Chondrocyte (in vitro differentiated cells): ENCODE data around the gene LBH. TPM values are rescaled to one million over a fixed set of nuclear protein-coding genes. Genes with fewer than 3 reads are reported as not detected.

Source experiments
- DNase-seq: peaks from one replicate; pipeline ENCODE4 v3.0.0; 2021; ENCODE audit warnings: mixed read lengths, low spot score
- H3K27ac Mint-ChIP-seq: one replicate; pipeline ENCODE4 v1.8.0; 2021; ENCODE audit warnings: mild to moderate bottlenecking, moderate library complexity, mixed read lengths; ENCODE audit not compliant: unreplicated experiment
- H3K27me3 Mint-ChIP-seq: 2 replicates; pipeline ENCODE4 v1.8.0; 2021; ENCODE audit warnings: low read depth, mixed read lengths
- H3K36me3 Mint-ChIP-seq: 2 replicates; pipeline ENCODE4 v1.8.0; 2021; ENCODE audit warnings: low read depth, mixed read lengths
- H3K4me1 Mint-ChIP-seq: 2 replicates; pipeline ENCODE4 v1.8.0; 2021; ENCODE audit warnings: low read depth, mild to moderate bottlenecking, mixed read lengths
- H3K4me3 Mint-ChIP-seq: one replicate; pipeline ENCODE4 v1.8.0; 2021; ENCODE audit warnings: mild to moderate bottlenecking, moderate library complexity, mixed read lengths; ENCODE audit not compliant: unreplicated experiment
- H3K9me3 Mint-ChIP-seq: 2 replicates; pipeline ENCODE4 v1.8.0; 2021; ENCODE audit warnings: low read depth, mixed read lengths
- total RNA-seq: library from RNA; stranded (reverse); gene quantifications from 3 replicates; pipeline ENCODE4 v1.2.1, GENCODE V29; 2021
- TF ChIP-seq, protein P1 (sequence below): fragments of 200-600 bp; sonication (generic); IDR thresholded peaks from 2 replicates; pipeline ENCODE4 v1.5.0; 2021; ENCODE audit warnings: antibody characterized with exemption, mild to moderate bottlenecking, moderate library complexity

The LBH gene
- total RNA-seq, 1 donor from 2014 or later, result 88.8 TPM

DNA sequence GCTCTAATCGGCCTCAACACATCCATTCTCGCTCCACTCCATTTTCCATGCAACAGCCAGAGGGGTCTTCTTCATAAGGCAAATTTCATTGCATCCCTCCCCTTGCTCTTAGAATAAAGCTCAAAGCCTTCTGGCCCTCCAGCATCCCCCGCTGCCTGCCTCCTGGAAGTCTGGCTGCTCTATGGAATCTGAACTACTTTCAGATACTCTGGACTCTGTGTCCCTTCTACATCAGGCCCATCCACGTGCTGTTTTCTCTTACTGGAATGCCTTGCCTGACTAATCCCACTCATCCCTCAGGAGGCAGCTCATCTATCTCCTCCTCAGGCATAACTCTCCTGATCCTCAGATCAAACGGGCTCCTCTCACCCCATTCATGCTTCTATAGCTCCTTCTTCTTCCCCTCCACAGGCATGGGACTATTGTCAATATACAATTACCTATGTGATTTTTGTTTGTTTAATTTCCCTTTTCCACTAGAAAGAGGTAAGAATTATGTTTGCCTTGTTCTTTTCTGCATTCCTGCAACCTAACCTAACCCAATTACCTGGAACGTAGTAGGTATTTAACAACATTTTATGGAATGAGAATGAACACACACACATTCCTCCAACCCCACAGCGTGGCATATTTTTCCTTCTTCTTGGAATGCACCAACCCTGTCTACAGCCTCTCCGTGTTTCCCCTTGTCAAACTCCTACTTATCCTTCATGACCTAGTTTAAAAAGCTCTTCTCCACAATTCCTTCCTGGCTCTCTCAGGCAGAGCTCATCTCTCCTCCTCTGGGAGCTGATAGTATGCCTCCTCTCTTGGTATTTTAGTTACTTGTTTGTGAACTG lies 49.5 kb downstream of the LBH start:
- peaks cover 3% of the 10 kb centered on the region for H3K9me3 Mint-ChIP-seq
- H3K4me3 Mint-ChIP-seq, result no peak overlapping the region
- DNase-seq, result no peak
- no peaks in the 10 kb centered on the region for H3K36me3 Mint-ChIP-seq
- H3K27ac Mint-ChIP-seq, result peak overlapping the region; percentile 58
- no peaks in the 10 kb centered on the region for H3K27me3 Mint-ChIP-seq
- TF ChIP-seq, protein P1, sequence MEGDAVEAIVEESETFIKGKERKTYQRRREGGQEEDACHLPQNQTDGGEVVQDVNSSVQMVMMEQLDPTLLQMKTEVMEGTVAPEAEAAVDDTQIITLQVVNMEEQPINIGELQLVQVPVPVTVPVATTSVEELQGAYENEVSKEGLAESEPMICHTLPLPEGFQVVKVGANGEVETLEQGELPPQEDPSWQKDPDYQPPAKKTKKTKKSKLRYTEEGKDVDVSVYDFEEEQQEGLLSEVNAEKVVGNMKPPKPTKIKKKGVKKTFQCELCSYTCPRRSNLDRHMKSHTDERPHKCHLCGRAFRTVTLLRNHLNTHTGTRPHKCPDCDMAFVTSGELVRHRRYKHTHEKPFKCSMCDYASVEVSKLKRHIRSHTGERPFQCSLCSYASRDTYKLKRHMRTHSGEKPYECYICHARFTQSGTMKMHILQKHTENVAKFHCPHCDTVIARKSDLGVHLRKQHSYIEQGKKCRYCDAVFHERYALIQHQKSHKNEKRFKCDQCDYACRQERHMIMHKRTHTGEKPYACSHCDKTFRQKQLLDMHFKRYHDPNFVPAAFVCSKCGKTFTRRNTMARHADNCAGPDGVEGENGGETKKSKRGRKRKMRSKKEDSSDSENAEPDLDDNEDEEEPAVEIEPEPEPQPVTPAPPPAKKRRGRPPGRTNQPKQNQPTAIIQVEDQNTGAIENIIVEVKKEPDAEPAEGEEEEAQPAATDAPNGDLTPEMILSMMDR, result no peak
- H3K4me1 Mint-ChIP-seq, result peaks cover 41% of the 10 kb centered on the region

DNA sequence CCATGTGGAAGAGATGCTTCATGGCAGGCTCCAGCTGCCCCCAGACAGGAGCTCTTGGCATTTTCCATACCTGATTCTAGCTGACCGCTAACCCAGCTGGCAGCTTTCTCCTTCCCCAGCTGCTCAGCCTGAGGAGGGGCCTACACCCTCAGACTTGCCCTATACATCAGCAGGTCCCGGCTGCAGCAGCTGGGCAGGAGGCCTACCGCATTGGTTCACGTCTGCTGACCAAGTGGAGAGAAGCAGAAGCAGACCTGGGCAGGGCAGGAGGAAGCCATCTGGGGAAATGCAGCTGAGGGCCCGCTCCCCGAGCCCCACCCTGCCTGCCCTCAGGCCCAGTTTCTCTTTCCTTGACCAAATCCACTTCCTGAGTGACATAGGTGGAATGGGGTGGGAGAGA lies 50.7 kb downstream of the LBH start:
- H3K36me3 Mint-ChIP-seq, result no peaks in the 10 kb centered on the region
- no peak for DNase-seq

GRCh38 chr2:30282721-30283120 lies 51.4 kb downstream of the LBH start:
- H3K4me3 Mint-ChIP-seq, result no peak overlapping the region
- no peaks in the 10 kb centered on the region for H3K27me3 Mint-ChIP-seq
- no peak overlapping the region for H3K27ac Mint-ChIP-seq
- TF ChIP-seq, protein P1, result no peak
- no peak for DNase-seq
- peaks cover 3% of the 10 kb centered on the region for H3K9me3 Mint-ChIP-seq
- H3K4me1 Mint-ChIP-seq, result peaks cover 28% of the 10 kb centered on the region
- H3K36me3 Mint-ChIP-seq, result no peaks in the 10 kb centered on the region

More for the DNA sequence above, 50.7 kb downstream of the LBH start:
- no peak overlapping the region for H3K27ac Mint-ChIP-seq
- H3K4me1 Mint-ChIP-seq, result peaks cover 33% of the 10 kb centered on the region
- H3K4me3 Mint-ChIP-seq, result no peak overlapping the region
- H3K9me3 Mint-ChIP-seq, result peaks cover 3% of the 10 kb centered on the region
- H3K27me3 Mint-ChIP-seq, result no peaks in the 10 kb centered on the region
- TF ChIP-seq, protein P1, result no peak

DNA sequence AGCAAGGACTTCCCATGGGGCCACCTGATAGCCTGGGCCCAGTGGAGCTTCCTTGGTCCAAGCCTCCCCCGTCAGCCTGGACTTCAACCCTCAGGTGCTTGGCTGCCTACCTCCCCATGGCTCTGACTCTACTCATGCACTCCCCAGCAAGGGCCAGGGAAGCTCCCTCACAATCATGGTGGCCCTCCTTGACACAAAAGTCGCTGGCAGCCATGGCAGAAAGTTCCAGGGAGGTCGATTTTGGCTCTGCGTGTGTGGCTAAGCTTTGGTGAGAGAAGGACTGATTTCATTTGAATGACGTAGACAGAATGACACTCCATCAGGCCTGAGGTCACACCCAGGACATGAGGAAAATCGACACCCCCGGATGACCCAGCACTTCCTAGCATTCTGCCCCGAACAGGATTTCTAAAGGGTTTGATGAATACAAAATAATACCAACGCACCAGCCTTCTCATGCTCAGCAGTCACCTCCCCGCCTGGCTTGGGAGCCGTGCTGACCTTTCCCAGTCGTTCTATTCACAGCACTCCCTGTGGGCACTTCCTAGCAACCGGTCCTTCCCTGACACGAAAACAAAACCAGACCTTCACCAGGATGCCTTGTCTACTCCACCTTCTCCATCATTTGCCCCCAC lies 52.7 kb downstream of the LBH start:
- no peaks in the 10 kb centered on the region for H3K36me3 Mint-ChIP-seq
- H3K27me3 Mint-ChIP-seq, result no peaks in the 10 kb centered on the region
- no peak for DNase-seq
- H3K9me3 Mint-ChIP-seq, result no peaks in the 10 kb centered on the region
- no peak overlapping the region for H3K27ac Mint-ChIP-seq
- H3K4me3 Mint-ChIP-seq, result no peak overlapping the region
- TF ChIP-seq, protein P1, result no peak
- peaks cover 20% of the 10 kb centered on the region for H3K4me1 Mint-ChIP-seq

DNA sequence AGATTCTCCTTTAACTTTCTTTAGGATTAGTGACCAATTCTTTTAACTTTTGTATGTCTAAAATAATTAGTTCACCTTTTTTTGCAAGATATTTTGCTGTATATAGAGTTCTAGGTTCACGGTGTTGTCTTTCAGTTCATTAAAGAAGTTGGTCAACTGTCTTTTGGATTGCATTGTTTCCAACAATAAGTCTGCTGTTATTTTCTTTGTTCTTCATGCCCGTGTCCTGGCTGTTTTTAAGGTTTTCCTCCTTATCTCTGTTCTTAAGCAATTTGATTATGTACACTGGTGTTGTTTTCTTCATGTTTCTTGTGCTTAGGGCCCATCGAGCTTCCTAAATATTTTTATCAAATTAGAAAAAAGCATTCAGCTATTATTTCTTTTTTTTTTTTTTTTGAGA lies 54.4 kb downstream of the LBH start:
- no peaks in the 10 kb centered on the region for H3K27me3 Mint-ChIP-seq

More for the DNA sequence above, 54.4 kb downstream of the LBH start:
- TF ChIP-seq, protein P1, result no peak
- Mint-ChIP-seq H3K36me3 (no peaks in the 10 kb centered on the region), H3K27ac (no peak overlapping the region), H3K4me1 (peaks cover 15% of the 10 kb centered on the region), H3K9me3 (no peaks in the 10 kb centered on the region), H3K4me3 (no peak overlapping the region)
- DNase-seq, result no peak
